Measurements from ENCODE around the gene SLC22A2.

Gene SLC22A2

GRCh38 chr6:160273196-160273595 lies 14.6 kb upstream of the SLC22A2 start:
- no peak for FAIRE-seq

DNA sequence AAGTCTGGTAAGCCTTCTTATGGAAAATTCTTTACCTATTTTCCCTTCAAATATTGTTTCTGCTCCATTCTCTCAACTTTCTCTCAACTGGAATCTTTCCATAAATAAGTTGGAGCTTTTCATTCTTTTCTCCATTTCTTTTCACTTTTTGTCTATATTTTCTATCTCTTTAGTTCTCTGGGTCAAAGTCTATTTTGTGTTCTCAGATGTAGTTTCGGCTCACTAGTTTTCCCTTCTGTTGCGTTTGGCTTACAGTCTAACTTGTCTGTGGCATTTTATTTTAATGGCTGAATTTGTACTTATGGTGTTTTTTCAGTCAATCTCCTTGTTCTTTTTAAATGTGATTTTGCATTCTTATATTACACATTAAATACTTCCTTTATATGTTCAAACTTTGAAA lies 14.1 kb upstream of the SLC22A2 start:
- no peak for FAIRE-seq

- no peak for FAIRE-seq
Observed at GRCh38 chr6:160270347-160270746, 11.7 kb upstream of the SLC22A2 start.

GRCh38 chr6:160269771-160270170 lies 11.2 kb upstream of the SLC22A2 start:
- FAIRE-seq, result no peak

DNA sequence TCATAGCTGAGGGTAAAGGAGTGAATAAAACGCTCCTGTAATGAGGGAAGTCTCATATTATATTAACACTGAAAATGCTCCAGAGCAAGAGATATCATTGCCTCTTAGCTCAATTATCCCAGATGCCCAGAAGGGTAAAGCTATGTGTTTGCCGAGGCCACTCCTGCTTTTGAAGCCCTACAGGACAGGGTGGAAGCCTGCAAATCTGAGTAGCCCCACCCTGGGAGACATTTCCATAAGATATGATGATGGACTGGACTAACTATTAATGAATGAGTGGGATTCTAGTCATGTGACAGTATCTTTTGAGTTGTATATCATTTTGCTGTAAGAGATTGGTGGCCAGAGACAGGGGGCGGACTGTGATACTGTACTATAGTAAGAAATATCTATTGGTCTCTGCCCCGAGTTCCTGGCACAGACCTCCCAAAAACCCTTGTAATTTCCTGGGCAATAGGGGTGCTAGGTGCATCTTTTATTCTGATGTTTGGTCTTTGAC lies 10.5 kb upstream of the SLC22A2 start:
- no peak for FAIRE-seq

DNA sequence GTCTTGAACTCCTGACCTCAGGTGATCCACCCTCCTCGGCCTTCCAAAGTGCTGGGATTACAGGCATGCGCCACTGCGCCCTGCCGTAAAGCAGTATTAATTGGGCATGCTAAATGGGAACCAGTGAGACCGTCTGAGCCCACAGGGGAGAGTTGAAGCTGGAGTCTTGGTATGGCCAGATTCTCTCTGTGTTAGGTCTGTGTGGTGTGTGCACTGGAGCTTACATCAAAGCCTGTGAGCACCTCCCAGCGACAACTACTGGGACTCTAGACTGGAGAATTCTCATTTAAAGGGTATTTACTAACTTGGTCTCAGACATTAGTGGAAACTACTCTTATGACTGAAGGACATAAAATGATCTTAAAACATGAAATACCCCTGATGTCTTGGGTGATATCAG lies 8.5 kb upstream of the SLC22A2 start:
- no peak for FAIRE-seq

- no peak for FAIRE-seq
Observed at GRCh38 chr6:160265869-160266476, 7.4 kb upstream of the SLC22A2 start.

DNA sequence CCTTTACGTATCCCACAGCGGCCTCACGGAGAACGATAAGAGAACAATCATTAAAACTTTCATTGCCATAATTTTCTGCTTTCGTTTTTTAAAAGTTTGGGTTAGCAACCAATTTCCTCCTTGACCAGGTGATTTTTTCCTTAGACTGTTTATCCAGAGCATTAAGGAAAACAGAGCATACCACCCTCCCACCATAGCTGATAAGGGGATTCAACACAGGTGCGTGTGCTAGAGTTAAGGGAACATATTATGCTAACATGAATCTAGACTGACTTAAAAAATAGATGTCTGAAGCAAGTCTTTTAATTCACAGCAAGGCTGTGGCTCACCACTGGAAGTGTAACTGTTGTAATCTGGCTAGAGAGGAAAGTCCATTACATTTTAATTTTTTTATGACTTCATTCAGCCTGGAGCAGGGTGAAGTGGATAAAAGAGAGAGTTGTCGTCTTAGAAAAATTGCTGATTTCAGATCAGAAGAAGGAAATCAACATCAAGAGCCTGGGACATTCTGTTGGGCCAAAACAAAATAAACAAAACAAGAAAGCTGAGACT lies 5.5 kb upstream of the SLC22A2 start:
- FAIRE-seq, result no peak

DNA sequence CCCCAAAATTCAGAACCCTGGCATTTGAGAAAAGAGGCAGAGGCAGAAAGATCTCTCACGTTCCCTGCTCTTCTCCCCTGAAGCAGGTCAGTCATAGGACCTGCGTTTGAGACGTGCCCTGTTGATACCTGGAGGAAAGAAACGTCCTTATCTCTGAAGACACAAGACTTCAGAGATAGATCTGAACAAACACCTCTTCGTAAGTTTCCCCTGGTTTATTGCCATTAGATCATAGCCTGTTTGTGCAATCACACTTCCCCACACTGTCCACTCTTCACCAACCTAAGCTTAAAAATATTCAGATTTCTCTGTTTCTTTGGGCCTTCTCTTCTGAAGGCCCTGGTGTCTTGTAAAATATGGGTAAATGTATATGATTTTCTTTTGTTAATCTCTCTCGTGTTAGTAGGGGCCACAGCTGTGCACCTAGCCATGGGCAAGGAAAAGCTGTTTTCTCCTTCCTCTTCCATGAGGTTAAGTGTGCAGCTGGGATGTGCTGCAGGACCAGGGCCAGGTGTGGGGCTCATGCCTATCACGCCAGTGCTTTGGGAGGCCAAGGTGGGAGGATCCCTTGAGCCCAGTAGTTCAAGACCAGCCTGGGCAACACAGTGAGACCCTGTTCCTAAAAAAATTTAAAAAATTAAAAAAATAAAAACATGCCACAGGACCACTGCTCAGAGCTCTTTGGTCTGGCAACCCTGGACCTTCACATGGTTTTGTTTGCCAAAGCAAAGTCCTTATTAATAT lies 4.7 kb upstream of the SLC22A2 start:
- no peak for FAIRE-seq

DNA sequence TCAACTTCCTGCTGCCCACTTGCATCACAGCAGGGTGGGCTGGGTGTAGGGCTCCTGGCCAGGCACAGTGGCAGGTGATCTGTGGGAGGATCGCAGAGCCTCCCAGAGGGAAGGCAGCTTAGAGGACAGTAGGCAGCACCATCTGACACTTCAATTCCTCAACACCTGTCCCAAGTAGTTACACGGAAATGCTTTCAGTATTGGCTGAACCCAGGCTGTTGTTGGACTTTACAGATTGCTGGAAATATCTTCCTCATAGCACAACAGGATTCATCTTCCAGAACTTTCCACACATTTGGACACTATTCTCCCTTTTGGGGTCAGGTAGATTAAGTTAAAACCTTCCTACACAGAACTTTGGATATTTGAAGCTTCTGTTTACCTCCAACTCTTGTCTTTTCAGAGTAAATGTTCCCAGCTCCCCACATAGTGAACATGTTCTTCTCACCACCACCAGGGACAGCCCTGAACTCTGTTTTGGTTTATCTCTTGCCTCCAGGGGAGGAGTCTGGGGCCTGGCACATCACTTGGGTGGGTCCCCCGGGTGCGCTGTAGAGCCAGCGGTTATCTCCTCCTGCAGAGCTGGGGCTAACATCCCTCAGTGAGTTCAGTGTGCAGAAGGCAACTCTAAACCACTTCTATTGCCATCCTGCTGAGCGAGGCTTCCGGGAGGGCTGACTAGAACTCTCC lies 3.5 kb upstream of the SLC22A2 start:
- no peak for FAIRE-seq

DNA sequence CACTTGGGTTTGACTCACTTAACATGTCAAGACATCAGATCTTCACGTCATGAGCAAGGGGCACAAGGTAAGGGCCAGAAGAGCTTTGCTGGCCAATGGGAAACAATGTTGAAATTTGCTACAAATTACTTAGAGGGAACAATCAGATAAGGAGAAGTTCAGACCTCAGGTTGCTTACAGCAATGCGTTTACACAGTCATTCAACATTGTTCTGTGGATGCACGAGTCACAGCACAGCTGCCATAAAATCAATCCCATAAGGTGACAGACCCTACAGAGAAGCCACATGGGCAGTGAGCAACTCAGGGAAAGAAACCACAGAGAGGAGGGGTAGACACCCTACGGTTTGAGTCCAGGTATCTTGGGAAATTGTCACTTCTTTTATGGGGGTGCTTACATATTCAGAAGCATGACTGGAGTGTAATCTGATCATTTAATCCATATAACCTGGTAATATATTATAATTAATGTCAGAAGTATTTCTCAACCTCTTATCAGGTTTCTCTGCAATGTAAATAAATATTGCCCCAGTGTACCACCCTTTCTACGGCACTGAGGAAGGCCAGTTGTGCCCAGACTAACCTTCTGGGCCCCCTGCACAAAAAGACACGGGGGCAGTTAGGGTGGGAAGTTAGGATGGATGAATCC lies 2.3 kb upstream of the SLC22A2 start:
- FAIRE-seq, result no peak

DNA sequence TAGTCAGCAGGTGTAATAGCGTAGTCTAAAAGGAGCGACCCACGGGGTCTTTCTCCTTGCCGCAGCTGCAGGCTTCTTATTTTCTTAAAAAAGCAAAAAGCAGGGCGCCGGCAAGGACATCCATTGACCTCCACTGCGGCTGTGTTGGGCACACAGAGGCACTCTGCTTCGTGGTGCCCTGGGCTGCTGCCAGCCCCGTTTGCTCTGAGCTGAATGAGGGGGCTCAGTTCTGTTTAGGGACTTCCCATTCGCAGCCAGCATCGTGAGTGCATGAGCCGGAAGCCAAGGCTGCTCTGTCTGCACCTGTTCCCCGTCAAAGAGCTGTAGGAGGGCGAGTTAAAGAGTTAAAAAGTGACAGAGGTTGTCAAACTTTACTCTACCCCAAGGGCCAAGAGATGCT lies 1.7 kb upstream of the SLC22A2 start:
- FAIRE-seq, result no peak

DNA sequence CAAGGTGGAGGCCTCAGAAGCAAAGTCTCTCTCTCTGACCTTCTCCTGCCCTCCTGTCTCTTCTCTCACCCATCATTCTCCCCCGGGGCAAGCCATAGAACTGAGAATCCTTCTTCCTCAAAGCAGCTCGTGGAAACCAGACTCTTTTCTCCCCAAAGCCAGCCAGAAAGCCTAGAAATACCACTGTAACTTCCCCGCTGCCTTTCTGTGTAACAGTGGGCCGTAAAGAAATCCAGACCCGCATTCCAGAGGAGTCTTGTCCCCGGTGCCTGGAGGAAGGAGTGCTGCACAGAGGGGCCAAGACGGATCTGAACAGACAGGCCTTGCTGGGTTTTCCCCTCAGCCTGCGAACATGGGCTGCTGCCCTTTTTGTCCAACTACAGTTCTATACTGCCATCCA lies 977 bp upstream of the SLC22A2 start:
- no peak for FAIRE-seq

- FAIRE-seq, result no peak
Observed at GRCh38 chr6:160259143-160259425, 463 bp upstream of the SLC22A2 start.

GRCh38 chr6:160256445-160256844 lies 2.2 kb downstream of the SLC22A2 start:
- FAIRE-seq, result no peak

- no peak for FAIRE-seq
Observed at GRCh38 chr6:160254467-160255312, 3.9 kb downstream of the SLC22A2 start.

DNA sequence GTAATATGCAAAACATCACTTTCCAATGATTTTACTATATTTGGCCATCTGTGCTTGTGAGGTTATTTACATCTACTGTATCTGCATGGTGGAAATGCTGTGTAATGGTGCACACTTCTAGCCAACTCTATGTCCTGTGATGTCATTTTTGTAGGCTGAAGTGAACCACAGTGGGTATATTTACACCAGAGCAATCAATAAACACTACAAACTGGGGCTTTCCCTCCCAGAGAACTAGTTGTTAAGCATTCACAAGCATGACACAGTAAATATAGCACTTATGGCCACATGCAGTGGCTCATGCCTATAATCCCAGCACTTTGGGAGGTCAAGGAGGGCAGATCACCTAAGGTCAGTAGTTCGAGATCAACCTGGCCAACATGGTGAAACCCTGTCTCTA lies 4.9 kb downstream of the SLC22A2 start:
- no peak for FAIRE-seq

- no peak for FAIRE-seq
Observed at GRCh38 chr6:160253292-160253691, 5.3 kb downstream of the SLC22A2 start.

- FAIRE-seq, result no peak
Observed at GRCh38 chr6:160252073-160252813, 6.4 kb downstream of the SLC22A2 start.

- no peak for FAIRE-seq
Observed at GRCh38 chr6:160249671-160250070, 8.9 kb downstream of the SLC22A2 start.

DNA sequence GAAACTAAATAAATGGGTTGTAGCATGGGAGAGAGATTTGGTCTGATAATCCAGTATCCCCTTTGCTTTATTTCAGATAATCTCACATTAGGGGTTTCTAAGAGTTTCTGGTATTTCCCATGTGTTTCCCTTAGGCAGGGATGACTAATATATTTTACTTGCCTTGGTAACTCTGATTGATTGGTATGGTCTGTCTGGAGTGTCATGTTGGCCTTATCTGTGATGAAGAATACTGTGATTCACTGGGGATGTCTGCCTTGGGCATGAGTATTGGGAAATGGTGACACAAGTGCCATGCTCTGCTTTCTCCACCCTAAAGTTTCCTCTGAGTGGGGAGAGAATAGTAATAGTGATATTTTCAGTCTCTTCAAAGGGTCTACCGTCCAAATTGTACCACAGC lies 10.1 kb downstream of the SLC22A2 start:
- FAIRE-seq, result no peak

DNA sequence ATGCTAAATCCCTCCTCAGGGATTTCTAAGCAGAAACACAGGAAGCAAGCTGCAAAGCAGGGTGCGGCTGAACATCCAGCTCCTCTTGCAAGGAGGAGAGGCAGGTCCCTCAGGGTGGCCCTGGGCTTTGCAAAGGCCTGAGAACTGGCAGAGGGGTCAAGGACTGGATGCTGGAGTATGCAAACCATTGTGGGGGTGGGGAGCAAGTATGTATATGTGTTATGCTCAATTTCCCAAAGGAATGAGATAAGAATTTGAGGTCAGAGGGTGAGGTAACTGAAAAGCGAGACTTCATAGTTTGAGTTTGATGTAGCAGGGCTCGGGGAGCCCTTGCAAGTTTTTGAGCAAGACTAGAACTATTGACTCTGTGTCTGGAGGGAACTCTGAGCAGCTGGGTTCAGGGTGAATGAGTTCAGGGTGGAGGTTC lies 11.2 kb downstream of the SLC22A2 start:
- FAIRE-seq, result no peak
